HG03095 (cell line): ENCODE measurements around the gene ASCC1.
A peak's percentile ranks its signal among the peaks of the same experiment; 100 is the strongest.
"Not testable (repeated sequence)": the region's sequence is repeated elsewhere in the genome, so short reads cannot be mapped to it uniquely, and the experiment has no call there.

ENCODE experiments used
- ATAC-seq: cut with Tn5 transposase; IDR thresholded peaks from one replicate; pipeline ENCODE4 v1.9.1; 2021; ENCODE audit warnings: moderate library complexity; ENCODE audit not compliant: unreplicated experiment

The ASCC1 gene

GRCh38 chr10:72133517-72133916, 82.6 kb downstream of the ASCC1 start:
- ATAC-seq = peak; percentile 82

- ATAC-seq = no peak
Observed at GRCh38 chr10:72132854-72133253, 83.2 kb downstream of the ASCC1 start.

GRCh38 chr10:72127571-72127970, 88.5 kb downstream of the ASCC1 start:
- no peak for ATAC-seq

- ATAC-seq = no peak
Observed at GRCh38 chr10:72126872-72127232, 89.2 kb downstream of the ASCC1 start.

DNA sequence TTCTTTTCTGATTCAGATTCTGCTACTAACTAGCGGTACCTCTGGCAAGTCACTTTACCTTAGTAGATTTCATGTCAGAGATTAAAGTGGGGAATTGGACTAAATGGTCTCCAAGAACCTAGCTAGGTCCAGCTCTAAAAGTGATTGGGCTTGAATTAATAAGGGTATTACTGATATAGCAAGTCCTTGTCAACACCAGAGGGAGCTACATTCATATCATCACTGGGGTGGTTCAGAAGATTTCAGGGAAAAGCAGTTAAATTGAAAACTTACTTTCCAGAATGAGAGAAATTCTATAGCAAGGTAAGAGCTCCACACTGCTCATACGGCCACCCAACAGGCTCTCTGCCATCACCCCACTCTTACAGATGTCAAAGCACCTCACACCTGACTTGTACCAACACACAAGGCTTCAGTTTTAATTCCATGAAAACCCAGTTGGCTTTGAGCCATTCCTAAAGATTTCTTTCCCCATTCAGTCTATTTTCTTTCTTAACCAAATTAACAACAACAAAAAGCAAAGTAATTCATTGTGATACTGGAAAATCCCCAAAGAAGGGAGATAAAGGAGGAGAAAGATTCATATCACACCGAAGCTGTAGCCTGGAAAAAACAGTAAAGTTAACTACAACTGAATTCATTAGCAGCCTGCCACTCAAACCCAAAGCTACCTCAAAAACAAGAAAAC, 89.7 kb downstream of the ASCC1 start:
- no peak for ATAC-seq

DNA sequence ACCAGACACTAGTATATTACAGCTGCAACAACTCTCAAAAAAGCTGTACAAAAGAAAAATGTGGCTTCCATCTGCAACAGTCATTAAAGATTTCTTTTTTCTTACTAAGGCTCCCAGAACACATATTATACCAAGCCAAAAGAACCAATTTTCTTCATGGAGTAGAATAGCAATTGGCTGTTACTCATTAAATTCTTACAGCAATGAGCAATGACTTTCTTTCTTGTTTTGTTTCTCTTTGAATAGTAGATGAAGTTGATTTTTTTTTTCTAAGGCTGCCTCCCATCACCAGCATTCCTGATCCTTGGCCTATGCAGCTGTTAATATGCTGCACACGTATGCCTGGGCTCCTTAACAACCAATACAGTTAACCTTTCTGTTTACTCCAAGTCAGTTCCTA, 91.1 kb downstream of the ASCC1 start:
- ATAC-seq = no peak

- no peak for ATAC-seq
Observed at GRCh38 chr10:72124381-72124780, 91.7 kb downstream of the ASCC1 start.

DNA sequence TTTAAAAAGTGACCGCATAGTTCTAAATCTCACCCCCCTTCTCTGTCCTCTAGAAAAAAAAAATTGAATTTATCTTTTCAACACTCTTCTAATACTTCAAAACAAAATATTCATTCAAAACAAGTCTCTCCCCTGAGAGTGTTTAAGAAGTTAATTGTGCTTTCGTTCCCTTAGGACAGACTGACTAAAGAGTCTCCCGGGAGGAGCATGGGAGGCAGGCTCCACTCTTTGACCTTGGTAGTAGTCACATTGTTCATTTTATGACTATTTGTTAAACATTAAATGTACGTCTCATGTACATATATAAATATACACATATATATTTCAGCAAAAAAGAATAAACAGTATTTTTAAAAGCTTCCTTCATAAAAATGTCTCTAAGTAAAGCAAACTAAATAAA, 92.5 kb downstream of the ASCC1 start:
- ATAC-seq = no peak

- no peak for ATAC-seq
Observed at GRCh38 chr10:72122221-72122620, 93.9 kb downstream of the ASCC1 start.

DNA sequence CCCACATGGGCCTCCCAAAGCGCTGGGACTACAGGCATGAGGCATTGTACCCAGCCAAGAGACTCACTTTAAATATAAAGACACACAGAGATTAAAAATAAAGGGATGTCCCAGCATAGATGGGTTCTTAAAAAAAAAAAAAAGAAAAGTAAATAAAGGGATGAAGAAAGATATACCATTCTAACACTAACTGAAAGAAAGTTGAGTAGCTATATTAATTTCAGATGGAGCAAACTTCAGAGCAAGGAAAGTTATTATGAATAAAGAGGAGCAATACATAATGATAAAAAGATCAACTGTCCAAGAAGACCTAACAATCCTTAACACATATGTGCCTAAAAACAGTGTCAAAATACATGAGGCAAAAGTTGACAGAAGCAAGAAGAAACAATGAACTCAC, 94.7 kb downstream of the ASCC1 start:
- ATAC-seq = no peak

DNA sequence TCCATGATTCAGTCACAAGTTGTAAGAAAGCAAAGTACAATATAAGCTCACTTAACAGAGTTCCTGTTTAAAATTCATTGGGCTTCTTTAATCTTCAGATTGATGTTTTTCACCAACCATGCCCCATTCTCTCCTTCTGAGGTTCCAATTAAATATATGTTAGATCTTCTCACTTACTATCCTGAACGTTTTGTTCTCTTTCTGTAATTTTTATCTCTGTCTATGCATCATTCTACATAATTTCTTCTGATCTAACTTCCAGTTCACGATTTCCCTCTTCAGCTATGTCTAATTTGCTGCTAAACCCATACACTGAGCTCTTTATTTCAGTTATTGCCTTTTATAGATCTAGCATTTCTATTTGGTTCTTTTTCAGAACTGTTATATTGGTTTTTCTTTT, 99.7 kb downstream of the ASCC1 start:
- ATAC-seq = no peak

GRCh38 chr10:72114706-72115450, 101.2 kb downstream of the ASCC1 start:
- ATAC-seq = no peak

GRCh38 chr10:72110673-72111401, 105.2 kb downstream of the ASCC1 start:
- ATAC-seq = no peak

DNA sequence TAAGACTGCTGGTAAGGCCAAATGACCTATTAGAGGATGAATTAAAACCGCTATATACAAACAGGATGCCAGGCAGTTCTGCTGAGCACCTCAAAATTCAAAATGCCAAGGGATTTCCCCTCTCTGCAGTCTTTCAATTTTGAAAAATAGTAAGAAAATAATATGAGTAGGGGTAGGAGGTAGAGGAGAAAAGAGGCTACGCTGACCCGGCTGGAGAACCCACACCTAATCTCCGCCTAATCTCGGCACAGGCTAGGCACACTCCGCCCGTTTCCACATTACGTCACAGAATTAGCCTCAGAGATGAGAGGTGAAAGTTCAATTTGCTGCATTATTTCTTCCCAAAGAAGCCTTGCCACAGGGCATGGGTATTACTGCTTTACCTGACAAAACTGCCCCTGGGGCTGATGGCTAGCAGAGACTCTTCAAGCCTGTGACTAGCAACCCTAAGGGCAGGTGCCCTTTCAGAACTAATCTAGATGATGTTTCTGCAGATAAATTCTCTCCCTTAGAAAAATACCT, 106.4 kb downstream of the ASCC1 start:
- no peak for ATAC-seq

DNA sequence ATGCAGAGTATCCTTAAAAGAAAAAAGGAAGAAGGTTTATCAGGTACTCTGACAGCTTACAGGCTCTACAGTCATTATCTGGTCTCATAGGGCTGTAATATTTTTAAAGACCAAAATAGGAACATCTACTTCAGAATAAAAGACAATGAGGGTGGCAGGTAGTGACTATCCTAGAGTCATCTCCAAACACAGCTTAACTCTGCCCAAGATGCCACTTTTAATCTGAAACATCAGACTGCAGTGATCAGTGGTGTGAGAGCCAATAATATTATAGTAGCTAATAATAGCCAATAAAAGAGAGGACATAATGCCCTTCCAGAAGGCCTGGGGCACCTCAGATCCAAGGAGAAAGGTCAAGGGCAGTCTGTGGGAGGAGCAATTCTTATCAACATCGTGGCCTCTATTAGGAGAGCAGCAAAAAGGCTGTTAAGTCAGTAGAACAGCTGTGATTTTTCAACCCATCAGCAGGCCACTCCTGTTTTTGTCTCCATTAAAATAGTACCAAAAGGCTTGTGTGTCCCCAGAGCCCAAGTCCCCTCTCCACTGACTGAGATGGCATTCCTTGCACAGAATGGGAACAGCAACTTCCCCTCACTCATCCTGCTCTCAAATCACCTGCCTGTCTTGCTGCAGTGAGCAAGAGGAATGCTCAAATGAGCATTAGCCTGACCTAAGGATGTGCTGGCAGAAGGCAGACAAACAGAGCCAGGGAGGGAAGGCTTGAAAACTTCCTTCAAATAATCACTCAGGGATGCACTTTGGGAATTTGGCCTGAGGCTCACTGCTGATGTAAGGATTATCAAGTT, 107.0 kb downstream of the ASCC1 start:
- ATAC-seq = no peak

DNA sequence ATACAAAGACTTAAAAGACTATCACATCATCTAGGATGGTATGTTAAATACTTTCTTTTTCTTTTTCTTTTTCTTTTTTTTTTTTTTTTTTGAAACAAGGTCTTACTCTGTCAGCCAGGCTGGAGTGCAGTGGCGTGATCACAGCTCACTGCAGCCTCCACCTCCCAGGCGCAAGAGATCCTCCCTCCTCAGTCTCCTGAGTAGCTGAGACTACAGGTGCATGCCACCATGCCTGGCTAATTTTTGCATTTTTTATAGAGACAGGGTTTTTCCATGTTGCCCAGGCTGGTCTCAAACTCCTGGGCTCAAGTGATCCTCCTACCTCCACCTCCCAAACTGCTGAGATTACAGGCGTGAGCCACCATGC, 108.1 kb downstream of the ASCC1 start:
- not testable (repeated sequence) for ATAC-seq

DNA sequence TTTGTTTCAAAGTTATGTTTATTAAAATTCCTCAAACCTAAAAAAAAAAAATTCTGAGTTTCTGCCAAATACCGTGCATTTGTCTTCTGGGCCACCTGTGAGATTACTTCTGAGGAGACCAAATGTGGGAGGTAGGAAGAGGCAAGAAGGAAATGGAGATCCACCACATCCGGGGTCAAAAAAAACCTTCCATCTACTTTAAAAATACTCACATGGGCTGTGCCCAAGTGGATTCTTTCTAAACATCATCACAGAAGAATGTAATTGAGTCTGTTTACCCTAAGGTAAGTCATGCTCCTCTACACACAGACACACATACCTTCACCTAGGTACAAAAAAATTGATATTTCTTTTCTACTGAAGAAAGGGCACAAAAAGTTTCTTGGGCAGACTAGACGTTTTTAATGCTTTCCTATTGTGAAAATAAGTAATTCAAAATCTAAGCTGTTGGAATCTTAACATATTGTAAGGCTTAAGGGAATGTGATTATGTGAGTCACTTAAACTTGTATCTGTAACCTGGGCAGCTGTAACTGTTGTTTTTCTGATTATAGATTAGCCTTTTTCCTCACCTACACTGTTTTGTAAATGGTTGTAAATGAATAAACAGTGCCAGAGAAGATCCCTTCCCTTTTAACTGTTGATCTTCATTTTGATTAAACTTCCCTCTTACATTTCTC, 108.6 kb downstream of the ASCC1 start:
- ATAC-seq = no peak

DNA sequence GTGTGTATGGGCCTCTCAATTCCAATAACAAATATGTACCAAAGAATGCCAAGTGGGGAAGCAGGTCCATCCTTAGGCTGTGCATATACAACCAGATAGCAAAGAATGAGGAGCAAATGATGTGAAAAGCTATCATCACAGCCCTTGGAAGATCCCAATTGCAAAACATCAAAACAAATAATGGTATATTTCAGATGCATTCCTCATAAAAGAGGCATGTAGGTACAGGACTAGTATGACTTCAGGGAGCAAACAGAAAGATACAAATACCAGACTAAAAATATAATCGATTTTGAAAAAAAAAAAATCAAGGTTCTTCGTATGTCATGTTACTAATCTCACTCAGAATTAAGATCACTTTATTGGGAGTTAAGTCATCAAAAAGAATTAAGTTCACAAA, 109.2 kb downstream of the ASCC1 start:
- no peak for ATAC-seq

- no peak for ATAC-seq
Observed at GRCh38 chr10:72106154-72106849, 109.8 kb downstream of the ASCC1 start.

GRCh38 chr10:72105710-72106109, 110.4 kb downstream of the ASCC1 start:
- ATAC-seq = no peak
